ENCODE data around the gene SNX9.

DNA sequence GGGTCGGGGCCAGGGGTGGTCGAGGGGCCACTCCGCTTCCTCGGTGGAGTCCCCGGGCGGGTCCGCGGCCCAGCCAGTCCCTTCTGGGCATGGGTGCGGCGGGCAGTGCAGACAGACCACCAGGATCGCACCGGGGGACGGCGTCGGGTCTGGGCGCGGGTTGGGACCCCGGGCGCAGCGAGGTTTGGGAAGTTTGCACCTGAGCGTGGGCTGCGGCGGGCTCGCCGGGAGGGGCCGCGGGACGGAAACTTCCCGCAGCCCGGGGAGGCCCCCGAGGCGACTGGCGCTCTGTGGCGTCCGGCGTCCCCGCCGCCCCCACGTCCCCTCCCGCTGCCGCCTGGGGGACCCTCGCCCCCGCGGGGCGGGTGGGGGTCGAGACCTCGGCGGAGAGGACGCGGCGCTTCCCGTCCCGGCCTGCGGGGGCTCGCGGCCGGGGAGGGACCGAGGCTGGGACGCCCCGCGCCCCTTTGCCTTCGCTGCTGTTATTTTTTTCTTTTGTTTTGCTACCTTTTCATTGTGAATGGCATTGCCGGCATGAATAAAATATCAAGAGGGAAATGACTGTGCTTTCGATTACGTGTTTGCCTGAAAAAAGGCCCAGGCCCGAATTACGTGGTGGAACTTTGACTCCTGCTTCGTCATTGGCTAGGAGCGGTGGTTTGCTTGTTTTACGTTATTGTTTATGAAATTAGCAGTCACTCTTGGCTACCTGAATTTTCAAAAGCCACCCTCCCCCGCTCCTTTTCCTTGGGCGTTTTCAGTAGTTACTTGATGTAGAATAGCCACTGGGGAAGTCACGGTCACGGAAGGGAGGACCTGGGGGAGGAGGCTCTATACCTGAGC is 703 bp downstream of the SNX9 start:
- no peak for TF ChIP-seq EP300 (IDR thresholded peaks at IDR 0.05)
- TF ChIP-seq, protein P1, sequence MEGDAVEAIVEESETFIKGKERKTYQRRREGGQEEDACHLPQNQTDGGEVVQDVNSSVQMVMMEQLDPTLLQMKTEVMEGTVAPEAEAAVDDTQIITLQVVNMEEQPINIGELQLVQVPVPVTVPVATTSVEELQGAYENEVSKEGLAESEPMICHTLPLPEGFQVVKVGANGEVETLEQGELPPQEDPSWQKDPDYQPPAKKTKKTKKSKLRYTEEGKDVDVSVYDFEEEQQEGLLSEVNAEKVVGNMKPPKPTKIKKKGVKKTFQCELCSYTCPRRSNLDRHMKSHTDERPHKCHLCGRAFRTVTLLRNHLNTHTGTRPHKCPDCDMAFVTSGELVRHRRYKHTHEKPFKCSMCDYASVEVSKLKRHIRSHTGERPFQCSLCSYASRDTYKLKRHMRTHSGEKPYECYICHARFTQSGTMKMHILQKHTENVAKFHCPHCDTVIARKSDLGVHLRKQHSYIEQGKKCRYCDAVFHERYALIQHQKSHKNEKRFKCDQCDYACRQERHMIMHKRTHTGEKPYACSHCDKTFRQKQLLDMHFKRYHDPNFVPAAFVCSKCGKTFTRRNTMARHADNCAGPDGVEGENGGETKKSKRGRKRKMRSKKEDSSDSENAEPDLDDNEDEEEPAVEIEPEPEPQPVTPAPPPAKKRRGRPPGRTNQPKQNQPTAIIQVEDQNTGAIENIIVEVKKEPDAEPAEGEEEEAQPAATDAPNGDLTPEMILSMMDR (IDR thresholded peaks at IDR 0.05), result peak in 1 of 4 experiments; percentile 14
- no peak for TF ChIP-seq POLR2A (IDR thresholded peaks at IDR 0.05)
